Cerebellar nuclear complex (tissue), 1 donor: ENCODE data around the gene SLC36A3.
"Not testable (repeated sequence)": the region's sequence is repeated elsewhere in the genome, so short reads cannot be mapped to it uniquely, and the experiment has no call there.

Experiments used
- DNase-seq, 2 experiments: peaks; one replicate each; lab custom pipeline; 2025; lab: John Stamatoyannopoulos, UW

The SLC36A3 gene

GRCh38 chr5:151237685-151238084 lies 65.9 kb downstream of the SLC36A3 start:
- no peak for DNase-seq

- DNase-seq: no peak
Observed at GRCh38 chr5:151236888-151237287, 66.7 kb downstream of the SLC36A3 start.

- not testable (repeated sequence) for DNase-seq
Observed at GRCh38 chr5:151235239-151235571, 68.4 kb downstream of the SLC36A3 start.

GRCh38 chr5:151234476-151235238 lies 68.9 kb downstream of the SLC36A3 start:
- no peak for DNase-seq

- DNase-seq: no peak
Observed at GRCh38 chr5:151233616-151234085, 69.9 kb downstream of the SLC36A3 start.

GRCh38 chr5:151231359-151231758 lies 72.2 kb downstream of the SLC36A3 start:
- DNase-seq: no peak

- DNase-seq: no peak
Observed at GRCh38 chr5:151230048-151230680, 73.4 kb downstream of the SLC36A3 start.

GRCh38 chr5:151228986-151229385 lies 74.6 kb downstream of the SLC36A3 start:
- DNase-seq: no peak

GRCh38 chr5:151227918-151228447 lies 75.6 kb downstream of the SLC36A3 start:
- DNase-seq: no peak
